KOPT-K1 (cell line): ENCODE measurements around the gene CCDC9.

Experiments
- H3K27ac ChIP-seq: fragments of 200-600 bp; sonication (generic); 2 replicates; pipeline ENCODE4 v1.5.1; 2016; ENCODE audit warnings: antibody characterized with exemption, mild to moderate bottlenecking, low read depth, low read length; ENCODE audit not compliant: poor library complexity, severe bottlenecking
- H3K36me3 ChIP-seq: fragments of 200-600 bp; sonication (generic); 2 replicates; pipeline ENCODE4 v1.5.1; 2017; ENCODE audit warnings: antibody characterized with exemption, mild to moderate bottlenecking, low read length, moderate library complexity; ENCODE audit not compliant: insufficient read depth
- H3K9me3 ChIP-seq: fragments of 200-600 bp; sonication (generic); 2 replicates; pipeline ENCODE4 v1.5.1; 2017; ENCODE audit warnings: antibody characterized with exemption, low read length, mild to moderate bottlenecking; ENCODE audit not compliant: insufficient read depth, poor library complexity, severe bottlenecking

Gene CCDC9

GRCh38 chr19:47229676-47230053 is 26.7 kb upstream of the CCDC9 start:
- Histone ChIP-seq H3K9me3 (no peaks in the 10 kb centered on the region), H3K36me3 (no peaks in the 10 kb centered on the region), H3K27ac (no peak overlapping the region)

DNA sequence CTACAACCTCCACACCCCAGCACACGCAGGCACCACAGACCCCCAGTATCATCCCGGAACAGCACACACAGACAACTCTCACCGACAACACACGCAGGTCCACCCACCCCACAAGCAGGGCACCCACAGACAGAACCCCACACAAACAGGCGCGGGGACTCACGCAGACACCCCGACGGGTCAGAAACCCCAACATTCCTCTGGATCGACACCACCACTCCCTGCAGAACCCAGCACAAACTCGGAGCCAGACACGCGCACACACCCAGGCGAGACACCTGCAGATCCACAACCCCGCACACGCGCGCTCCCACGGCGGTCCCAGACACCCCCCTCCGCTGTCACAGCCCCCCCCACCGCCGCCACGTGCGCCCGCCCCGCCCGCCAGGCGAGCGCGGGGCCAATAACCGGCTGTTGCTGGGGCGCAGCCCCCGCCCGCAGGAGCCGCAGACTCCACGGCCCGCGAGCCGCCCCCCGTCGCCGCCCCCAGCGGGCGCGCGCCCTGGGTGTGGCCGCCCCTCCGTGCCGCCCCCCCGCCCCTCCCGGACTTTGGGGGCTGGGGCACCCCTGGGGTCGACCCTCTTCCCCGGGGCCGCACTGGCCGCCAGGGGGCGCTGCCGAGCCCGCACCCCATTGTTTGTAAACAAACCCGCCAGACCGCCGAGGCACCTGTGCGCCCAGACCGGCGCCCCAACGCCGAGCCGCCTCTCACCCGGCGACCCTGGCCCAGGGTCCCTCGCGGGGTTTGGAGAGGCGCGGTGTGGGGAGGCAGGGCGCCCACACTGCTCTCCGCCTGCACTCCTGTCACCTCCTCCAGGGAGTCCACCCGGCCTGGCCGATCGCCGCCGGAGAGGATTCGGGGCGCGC is 26.0 kb upstream of the CCDC9 start:
- no peaks in the 10 kb centered on the region for H3K36me3 ChIP-seq
- H3K9me3 ChIP-seq = no peaks in the 10 kb centered on the region
- no peak overlapping the region for H3K27ac ChIP-seq

DNA sequence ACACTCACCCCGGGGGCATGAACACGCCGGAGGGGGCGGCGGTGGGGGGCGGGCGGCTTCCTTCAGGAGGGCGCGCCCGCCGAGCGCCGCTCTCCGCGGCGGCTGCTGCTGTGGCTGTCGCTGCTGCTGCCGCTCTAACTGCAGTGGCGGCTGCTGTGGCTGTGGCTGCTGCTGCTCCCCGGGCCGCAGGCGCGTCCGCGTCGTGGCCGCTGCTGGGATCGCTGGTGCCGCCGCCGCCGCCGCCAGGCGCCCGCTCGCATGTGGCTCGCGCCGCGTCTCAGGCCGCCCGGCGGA is 25.5 kb upstream of the CCDC9 start, which contains the start of gene BBC3:
BBC3 (minus strand) TSS at position 279 of the 294 bp plus-strand sequence. CDS start 2,768 bp downstream, outside the sequence.
- Histone ChIP-seq H3K9me3 (no peaks in the 10 kb centered on the region), H3K27ac (peak within 1 kb of the TSS; percentile 25)

DNA sequence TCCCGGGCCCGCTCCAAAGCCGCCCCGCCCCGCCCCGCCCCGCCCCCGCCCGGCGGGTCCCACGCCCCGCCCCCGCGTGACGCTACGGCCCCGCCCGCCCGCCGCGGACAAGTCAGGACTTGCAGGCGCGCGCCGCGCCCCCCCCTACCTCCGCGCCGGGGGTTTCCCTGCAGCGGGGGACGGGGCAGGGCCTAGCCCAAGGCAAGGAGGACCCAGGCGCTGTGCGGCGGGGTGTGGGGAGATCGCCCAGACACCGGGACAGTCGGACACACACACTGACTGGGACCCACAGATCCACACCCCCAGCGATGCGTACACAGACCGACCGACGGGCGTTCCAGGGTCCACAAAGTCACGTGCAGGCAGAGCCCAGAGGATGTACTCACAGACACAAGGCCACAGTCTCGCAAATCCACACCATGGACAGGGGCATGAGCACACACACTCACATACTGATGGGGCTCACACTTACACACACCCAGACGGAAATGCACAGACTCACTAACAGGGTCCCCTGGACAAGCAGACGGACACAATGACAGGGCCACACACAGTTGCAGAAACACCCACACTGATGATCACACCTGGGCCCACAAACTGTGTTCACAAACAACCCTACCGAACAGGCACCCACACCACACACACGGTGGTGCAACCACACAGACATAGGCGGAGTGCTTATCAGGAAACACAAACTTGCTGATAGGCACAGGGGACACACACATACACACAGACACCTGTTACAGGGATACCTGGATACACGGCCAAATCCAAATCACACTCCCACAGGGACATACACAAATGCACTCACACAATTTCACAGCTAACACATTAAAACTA is 24.9 kb upstream of the CCDC9 start:
- H3K9me3 ChIP-seq = no peaks in the 10 kb centered on the region
- no peaks in the 10 kb centered on the region for H3K36me3 ChIP-seq
- H3K27ac ChIP-seq = peak overlapping the region; percentile 25

More for the DNA sequence above, 25.5 kb upstream of the CCDC9 start, which contains the start of gene BBC3:
- no peaks in the 10 kb centered on the region for H3K36me3 ChIP-seq

DNA sequence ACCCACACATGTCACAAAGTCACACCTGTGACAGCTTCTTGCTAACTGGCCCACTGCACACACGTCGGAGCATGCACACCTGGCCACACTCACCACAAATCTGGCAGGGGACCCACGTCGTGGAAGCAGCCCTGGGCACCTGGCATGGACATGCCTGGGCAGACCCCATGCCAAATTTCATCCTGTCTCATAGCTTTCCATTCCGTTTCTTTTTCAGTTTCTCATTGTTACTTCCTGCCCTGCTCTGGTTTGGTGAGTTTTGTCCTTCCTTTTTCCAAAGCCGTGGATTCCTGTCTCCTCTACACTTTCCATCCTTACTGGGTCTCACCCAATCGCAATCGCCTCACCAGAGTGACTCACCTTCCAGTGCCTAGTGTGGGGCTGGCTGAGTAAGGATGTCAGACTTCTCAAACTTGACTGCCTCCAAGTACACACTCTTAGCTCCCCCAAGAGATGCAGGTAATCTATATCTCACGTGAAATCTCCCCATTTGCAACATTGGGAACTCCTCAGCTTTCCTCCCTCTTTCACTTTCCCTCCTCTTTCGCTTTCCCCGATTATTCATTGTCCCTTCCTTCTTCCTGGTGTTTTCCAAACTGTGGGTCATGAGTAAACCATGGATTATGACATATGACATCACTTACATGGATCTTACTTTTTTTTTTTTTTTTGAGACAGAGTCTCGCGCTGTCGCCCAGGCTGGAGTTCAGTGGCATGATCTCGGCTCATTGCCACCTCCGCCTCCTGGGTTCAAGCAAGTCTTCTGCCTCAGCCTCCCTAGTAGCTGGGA is 23.7 kb upstream of the CCDC9 start:
- Histone ChIP-seq H3K27ac (no peak overlapping the region), H3K36me3 (no peaks in the 10 kb centered on the region), H3K9me3 (no peaks in the 10 kb centered on the region)

- Histone ChIP-seq H3K9me3 (no peaks in the 10 kb centered on the region), H3K36me3 (no peaks in the 10 kb centered on the region), H3K27ac (no peak overlapping the region)
These were observed 20.2 kb upstream of the CCDC9 start for GRCh38 chr19:47236072-47236675.

DNA sequence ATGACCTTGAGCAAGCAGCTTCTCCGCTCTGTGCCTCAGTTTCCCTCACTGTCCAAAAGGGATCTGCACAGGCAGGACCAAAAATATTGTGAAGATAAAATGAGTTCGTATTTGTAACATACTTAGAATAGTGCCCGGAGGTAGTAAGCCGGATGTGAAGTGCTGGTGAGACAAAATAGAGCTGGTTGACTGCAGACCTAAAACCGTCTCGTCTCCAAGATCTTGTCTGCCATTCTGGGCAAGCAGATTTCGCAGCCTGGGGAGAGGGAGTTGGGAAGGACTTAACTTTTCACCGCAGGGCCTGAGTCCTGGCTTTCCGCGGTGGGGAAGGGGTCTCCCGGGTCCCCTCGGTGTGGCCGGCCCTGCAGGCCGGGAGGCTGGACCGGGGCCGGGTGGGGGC is 17.2 kb upstream of the CCDC9 start:
- H3K36me3 ChIP-seq = no peaks in the 10 kb centered on the region
- H3K27ac ChIP-seq = no peak overlapping the region
- H3K9me3 ChIP-seq = no peaks in the 10 kb centered on the region

DNA sequence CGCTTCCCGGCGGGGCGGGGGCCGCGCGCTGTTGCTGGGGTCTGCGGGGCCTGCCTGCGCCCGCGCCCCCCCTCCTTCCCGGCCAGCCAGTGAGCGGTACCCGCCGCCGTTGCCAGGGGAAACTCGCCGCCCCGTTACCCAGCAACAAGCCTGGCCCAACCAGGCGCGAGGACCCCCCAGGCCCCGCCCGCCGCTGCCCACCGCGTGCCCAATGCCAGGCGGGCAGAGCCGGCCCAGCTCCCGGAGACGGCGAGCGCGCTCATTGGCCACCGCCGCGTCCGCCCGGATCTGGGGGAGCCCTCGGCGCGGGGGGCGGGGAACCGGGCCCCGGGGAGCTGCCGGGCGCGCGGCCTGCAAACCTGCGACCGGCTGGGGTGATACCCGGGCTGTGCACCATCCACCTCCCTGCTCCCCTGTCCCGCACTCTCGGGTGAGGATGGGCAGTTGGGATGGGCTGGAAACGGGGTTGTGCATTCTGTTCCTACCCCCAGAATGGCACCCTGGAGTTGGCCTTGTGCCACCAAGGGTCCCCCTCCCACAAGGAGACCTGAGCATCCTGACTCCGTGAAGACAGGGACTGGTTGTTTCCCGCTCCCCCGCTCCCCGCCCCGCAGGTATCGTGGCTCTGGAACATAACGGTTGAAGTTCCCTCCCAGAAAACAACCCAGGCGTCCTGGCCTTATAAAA is 16.6 kb upstream of the CCDC9 start:
- H3K27ac ChIP-seq = no peak overlapping the region
- no peaks in the 10 kb centered on the region for H3K9me3 ChIP-seq
- H3K36me3 ChIP-seq = no peaks in the 10 kb centered on the region

GRCh38 chr19:47240556-47240955 is 15.8 kb upstream of the CCDC9 start:
- Histone ChIP-seq H3K27ac (no peak overlapping the region), H3K9me3 (no peaks in the 10 kb centered on the region), H3K36me3 (no peaks in the 10 kb centered on the region)

- Histone ChIP-seq H3K36me3 (no peaks in the 10 kb centered on the region), H3K27ac (no peak overlapping the region), H3K9me3 (no peaks in the 10 kb centered on the region)
These were observed 15.1 kb upstream of the CCDC9 start for GRCh38 chr19:47240996-47241918.

DNA sequence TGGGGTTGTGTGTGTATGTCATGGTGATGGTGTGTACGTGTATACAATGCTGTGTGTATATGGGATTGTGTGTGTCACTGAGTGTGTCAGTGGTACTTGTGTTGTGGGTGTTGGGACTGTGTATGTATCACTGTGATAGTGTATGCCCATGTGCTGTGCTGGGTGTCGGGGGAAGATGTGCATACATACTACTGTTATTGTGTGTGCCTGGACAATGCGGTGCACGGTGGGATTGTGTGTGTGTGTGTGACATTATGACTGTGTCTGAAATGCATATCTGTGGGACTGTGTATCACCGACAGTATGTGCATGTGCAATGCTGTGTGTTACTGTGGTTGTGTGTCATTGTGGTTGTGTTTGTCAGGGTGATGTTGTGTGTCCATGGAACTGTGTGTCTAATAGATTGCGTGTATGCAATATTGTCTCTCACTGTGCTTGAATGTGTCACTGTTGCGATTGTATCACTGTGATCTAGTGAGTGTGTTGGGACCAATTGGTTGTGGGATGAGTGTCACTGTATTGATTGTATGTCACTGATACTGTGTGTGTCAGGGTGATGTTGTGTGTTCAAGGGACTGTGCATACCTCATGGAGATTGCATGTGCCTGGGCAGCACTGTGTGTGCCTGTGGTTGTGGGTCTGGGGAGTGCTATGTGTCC is 14.3 kb upstream of the CCDC9 start:
- Histone ChIP-seq H3K27ac (no peak overlapping the region), H3K36me3 (no peaks in the 10 kb centered on the region)

DNA sequence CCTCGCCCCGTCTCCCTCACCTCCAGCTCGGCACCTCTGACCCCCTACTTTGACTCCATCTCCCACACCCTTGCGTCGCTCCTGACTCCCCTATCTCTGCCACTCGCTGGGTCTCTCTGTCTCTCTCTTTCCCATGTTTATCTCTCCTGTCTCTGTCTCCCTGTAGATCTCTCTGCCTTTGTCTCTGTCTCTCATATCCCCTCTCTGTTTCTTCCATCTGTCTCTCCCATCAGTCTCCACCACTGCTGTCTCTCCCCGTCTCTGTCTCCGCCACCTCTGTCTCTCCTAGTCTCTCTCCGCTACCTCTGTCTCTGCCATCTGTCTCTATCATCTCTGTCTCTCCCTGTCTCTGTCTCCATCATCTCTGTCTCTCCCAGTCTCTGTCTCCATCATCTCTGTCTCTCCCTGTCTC is 13.0 kb upstream of the CCDC9 start:
- Histone ChIP-seq H3K36me3 (no peaks in the 10 kb centered on the region), H3K27ac (no peak overlapping the region), H3K9me3 (no peaks in the 10 kb centered on the region)

More for the DNA sequence above, 14.3 kb upstream of the CCDC9 start:
- no peaks in the 10 kb centered on the region for H3K9me3 ChIP-seq
